ENCODE results near the gene LMNTD2. TPM values are rescaled to one million over a fixed set of nuclear protein-coding genes. Genes with fewer than 3 reads are reported as not detected.
A peak's percentile ranks its signal among the peaks of the same experiment; 100 is the strongest.

LMNTD2 gene
- total RNA-seq, 2 experiments from 2014 or later, result 2.5 to 3.2 TPM

GRCh38 chr11:559712-560304, 730 bp downstream of the LMNTD2 start:
- no peak for DNase-seq
- Mint-ChIP-seq H3K27ac (peak overlapping the region; percentile 48), H3K4me1 (peaks cover 20% of the 10 kb centered on the region), H3K4me3 (peak overlapping the region; percentile 63), H3K27me3 (peaks cover 15% of the 10 kb centered on the region), H3K36me3 (ENCODE audit: low read depth) (peaks cover 10% of the 10 kb centered on the region), H3K9me3 (no peaks in the 10 kb centered on the region)
- ChIA-PET CTCF (interaction anchor here (1.0 to 1.5 kb wide), 3 partner anchors 9 to 166 kb away, joined by 3 to 5 read pairs (median 3); no protein-coding TSS in a partner anchor), POLR2A (interaction anchor here (0.9 to 2.1 kb wide), 8 partner anchors 9 to 162 kb away, joined by 3 to 14 read pairs (median 6); partner anchors contain the start of genes HRAS, IRF7, LRRC56 and PHRF1)

- Mint-ChIP-seq H3K4me3 (no peak overlapping the region), H3K4me1 (peaks cover 18% of the 10 kb centered on the region), H3K27ac (no peak overlapping the region), H3K9me3 (no peaks in the 10 kb centered on the region), H3K27me3 (peaks cover 15% of the 10 kb centered on the region), H3K36me3 (ENCODE audit: low read depth) (peaks cover 5% of the 10 kb centered on the region)
- DNase-seq, result no peak
- ChIA-PET POLR2A (interaction anchor here (0.9 to 2.1 kb wide), 7 partner anchors 9 to 163 kb away, joined by 3 to 14 read pairs (median 6); partner anchors contain the start of genes HRAS, IRF7, LRRC56 and PHRF1), CTCF (interaction anchor here (1.0 to 1.5 kb wide), 2 partner anchors 10 to 167 kb away, joined by 3 to 5 read pairs; no protein-coding TSS in a partner anchor)
Observed at GRCh38 chr11:559020-559620, 1.4 kb downstream of the LMNTD2 start.

GRCh38 chr11:558503-558902, 2.0 kb downstream of the LMNTD2 start:
- Mint-ChIP-seq H3K27ac (no peak overlapping the region), H3K4me3 (no peak overlapping the region), H3K36me3 (ENCODE audit: low read depth) (peaks cover 2% of the 10 kb centered on the region), H3K27me3 (peaks cover 15% of the 10 kb centered on the region), H3K9me3 (no peaks in the 10 kb centered on the region), H3K4me1 (peaks cover 16% of the 10 kb centered on the region)
- no peak for DNase-seq
- ChIA-PET CTCF (no interaction called here), POLR2A (interaction anchor here (2.1 kb wide), 1 partner anchor 57 kb away, joined by 6 read pairs; the partner anchor contains the start of gene IRF7)

GRCh38 chr11:557328-558132, 3.0 kb downstream of the LMNTD2 start:
- POLR2A ChIA-PET, result interaction anchor here (0.8 to 5.9 kb wide), 6 partner anchors 11 to 169 kb away, joined by 3 to 25 read pairs (median 5); partner anchors contain the start of genes HRAS, IRF7 and PHRF1

GRCh38 chr11:556662-557256, 3.8 kb downstream of the LMNTD2 start:
- Mint-ChIP-seq H3K27me3 (peaks cover 15% of the 10 kb centered on the region), H3K36me3 (ENCODE audit: low read depth) (no peaks in the 10 kb centered on the region), H3K4me3 (peak overlapping the region; percentile 24), H3K4me1 (peaks cover 15% of the 10 kb centered on the region), H3K27ac (no peak overlapping the region), H3K9me3 (no peaks in the 10 kb centered on the region)
- POLR2A ChIA-PET, result interaction anchor here (0.8 to 5.9 kb wide), 8 partner anchors 9 to 169 kb away, joined by 3 to 25 read pairs (median 5); partner anchors contain the start of genes HRAS, IRF7 and PHRF1
- no peak for DNase-seq
- CTCF ChIA-PET, result interaction anchor here (0.9 to 3.1 kb wide), 6 partner anchors 8 to 170 kb away, joined by 3 to 17 read pairs (median 4); no protein-coding TSS in a partner anchor

More at GRCh38 chr11:557328-558132, 3.0 kb downstream of the LMNTD2 start:
- Mint-ChIP-seq H3K4me3 (no peak overlapping the region), H3K27ac (no peak overlapping the region), H3K27me3 (peaks cover 15% of the 10 kb centered on the region), H3K4me1 (peaks cover 16% of the 10 kb centered on the region), H3K9me3 (no peaks in the 10 kb centered on the region), H3K36me3 (ENCODE audit: low read depth) (no peaks in the 10 kb centered on the region)
- CTCF ChIA-PET, result interaction anchor here (0.9 to 1.0 kb wide), 2 partner anchors 11 to 18 kb away, joined by 3 read pairs; no protein-coding TSS in a partner anchor
- DNase-seq, result no peak

GRCh38 chr11:555780-556661, 4.5 kb downstream of the LMNTD2 start:
- DNase-seq, result no peak
- Mint-ChIP-seq H3K27me3 (peaks cover 15% of the 10 kb centered on the region), H3K4me3 (peak overlapping the region; percentile 24), H3K4me1 (peaks cover 10% of the 10 kb centered on the region), H3K36me3 (ENCODE audit: low read depth) (no peaks in the 10 kb centered on the region), H3K9me3 (no peaks in the 10 kb centered on the region), H3K27ac (no peak overlapping the region)
- ChIA-PET CTCF (interaction anchor here (1.0 to 3.1 kb wide), 7 partner anchors 9 to 170 kb away, joined by 3 to 17 read pairs (median 7); no protein-coding TSS in a partner anchor), POLR2A (interaction anchor here (0.8 to 5.9 kb wide), 8 partner anchors 8 to 170 kb away, joined by 3 to 25 read pairs (median 5); partner anchors contain the start of genes HRAS and PHRF1)

GRCh38 chr11:555227-555779, 5.2 kb downstream of the LMNTD2 start:
- no peaks in the 10 kb centered on the region for H3K9me3 Mint-ChIP-seq
- H3K36me3 Mint-ChIP-seq (ENCODE audit: low read depth), result no peaks in the 10 kb centered on the region
- no peak overlapping the region for H3K27ac Mint-ChIP-seq
- peaks cover 9% of the 10 kb centered on the region for H3K4me1 Mint-ChIP-seq
- ChIA-PET CTCF (interaction anchor here (1.0 to 3.1 kb wide), 11 partner anchors 9 to 171 kb away, joined by 3 to 17 read pairs (median 6); no protein-coding TSS in a partner anchor), POLR2A (interaction anchor here (0.8 to 5.9 kb wide), 7 partner anchors 13 to 171 kb away, joined by 3 to 25 read pairs (median 10); partner anchors contain the start of genes DEAF1, IRF7, PHRF1 and TMEM80)
- DNase-seq, result no peak
- peaks cover 15% of the 10 kb centered on the region for H3K27me3 Mint-ChIP-seq
- no peak overlapping the region for H3K4me3 Mint-ChIP-seq

GRCh38 chr11:554428-555226, 5.9 kb downstream of the LMNTD2 start:
- Mint-ChIP-seq H3K36me3 (ENCODE audit: low read depth) (no peaks in the 10 kb centered on the region), H3K9me3 (no peaks in the 10 kb centered on the region), H3K27me3 (peaks cover 12% of the 10 kb centered on the region), H3K27ac (no peak overlapping the region), H3K4me1 (peaks cover 4% of the 10 kb centered on the region), H3K4me3 (peak overlapping the region; percentile 39)
- ChIA-PET CTCF (interaction anchor here (0.6 to 3.1 kb wide), 18 partner anchors 10 to 373 kb away, joined by 3 to 17 read pairs (median 4); partner anchors contain the start of genes DEAF1 and PHRF1), POLR2A (interaction anchor here (0.8 to 5.9 kb wide), 8 partner anchors 9 to 172 kb away, joined by 3 to 25 read pairs (median 8); partner anchors contain the start of genes DEAF1, IRF7, PHRF1 and TMEM80)
- peak; percentile 77 for DNase-seq

GRCh38 chr11:553988-554340, 6.6 kb downstream of the LMNTD2 start:
- no peaks in the 10 kb centered on the region for H3K9me3 Mint-ChIP-seq
- DNase-seq, result no peak
- H3K36me3 Mint-ChIP-seq (ENCODE audit: low read depth), result no peaks in the 10 kb centered on the region
- ChIA-PET CTCF (interaction anchor here (1.1 to 3.1 kb wide), 6 partner anchors 11 to 172 kb away, joined by 4 to 17 read pairs (median 6); partner anchors contain the start of gene PHRF1), POLR2A (interaction anchor here (2.0 to 5.9 kb wide), 3 partner anchors 14 to 142 kb away, joined by 11 to 25 read pairs (median 20); partner anchors contain the start of genes DEAF1, PHRF1 and TMEM80)
- no peak overlapping the region for H3K27ac Mint-ChIP-seq
- H3K4me1 Mint-ChIP-seq, result peaks cover 4% of the 10 kb centered on the region
- no peak overlapping the region for H3K4me3 Mint-ChIP-seq
- H3K27me3 Mint-ChIP-seq, result peaks cover 12% of the 10 kb centered on the region
